RPMI8226 (cell line): Measurements from ENCODE around the gene SMIM26.
"Not testable (repeated sequence)": the region's sequence is repeated elsewhere in the genome, so short reads cannot be mapped to it uniquely, and the experiment has no call there.

Experiments
- DNase-seq: peaks from one replicate; pipeline ENCODE4 v3.0.0-alpha.2; 2015

The SMIM26 gene

GRCh38 chr20:18566892-18567738, at the start of gene SMIM26:
Gene SMIM26, plus strand, starts transcription at chr20:18567432. Its CDS starts 47 bp downstream, at chr20:18567479.
- DNase-seq: peak; percentile 98

GRCh38 chr20:18522066-18522465, 45.2 kb upstream of the SMIM26 start:
- not testable (repeated sequence) for DNase-seq

GRCh38 chr20:18523066-18523465, 44.2 kb upstream of the SMIM26 start:
- DNase-seq: no peak

GRCh38 chr20:18524646-18525045, 42.6 kb upstream of the SMIM26 start:
- DNase-seq: no peak

- DNase-seq: not testable (repeated sequence)
Observed at GRCh38 chr20:18526761-18527160, 40.5 kb upstream of the SMIM26 start.

- DNase-seq: no peak
Observed at GRCh38 chr20:18527339-18527738, 39.9 kb upstream of the SMIM26 start.

- DNase-seq: no peak
Observed at GRCh38 chr20:18527836-18528235, 39.4 kb upstream of the SMIM26 start.

- DNase-seq: no peak
Observed at GRCh38 chr20:18529041-18529440, 38.2 kb upstream of the SMIM26 start.

- DNase-seq: no peak
Observed at GRCh38 chr20:18532626-18533025, 34.6 kb upstream of the SMIM26 start.

GRCh38 chr20:18533491-18533890, 33.7 kb upstream of the SMIM26 start:
- DNase-seq: no peak

GRCh38 chr20:18533978-18534644, 33.1 kb upstream of the SMIM26 start:
- no peak for DNase-seq

GRCh38 chr20:18537651-18538050, 29.6 kb upstream of the SMIM26 start:
- no peak for DNase-seq

- no peak for DNase-seq
Observed at GRCh38 chr20:18541741-18542140, 25.5 kb upstream of the SMIM26 start.

GRCh38 chr20:18543216-18543615, 24.0 kb upstream of the SMIM26 start:
- no peak for DNase-seq

GRCh38 chr20:18543932-18544331, 23.3 kb upstream of the SMIM26 start:
- no peak for DNase-seq

- no peak for DNase-seq
Observed at GRCh38 chr20:18545566-18545965, 21.7 kb upstream of the SMIM26 start.

- DNase-seq: no peak
Observed at GRCh38 chr20:18548465-18548864, 18.8 kb upstream of the SMIM26 start.

GRCh38 chr20:18553746-18554145, 13.5 kb upstream of the SMIM26 start:
- no peak for DNase-seq

- no peak for DNase-seq
Observed at GRCh38 chr20:18567739-18568091, 483 bp downstream of the SMIM26 start.

GRCh38 chr20:18571009-18571408, 3.8 kb downstream of the SMIM26 start:
- DNase-seq: no peak

- DNase-seq: no peak
Observed at GRCh38 chr20:18571578-18571977, 4.3 kb downstream of the SMIM26 start.

GRCh38 chr20:18577942-18578341, 10.7 kb downstream of the SMIM26 start:
- DNase-seq: no peak

- DNase-seq: no peak
Observed at GRCh38 chr20:18578581-18578980, 11.3 kb downstream of the SMIM26 start.

GRCh38 chr20:18580012-18580411, 12.8 kb downstream of the SMIM26 start:
- no peak for DNase-seq
